Activated CD8-positive, alpha-beta memory T cell treated with anti-CD3 and anti-CD28 coated beads, Interleukin-2, amount 50 U/mL, for 1 hour (primary cell): ENCODE measurements around the gene NTM.
"Not testable (repeated sequence)": the region's sequence is repeated elsewhere in the genome, so short reads cannot be mapped to it uniquely, and the experiment has no call there.

Source experiments
- DNase-seq: peaks from one replicate; pipeline ENCODE4 v3.0.0-alpha.2; 2020; ENCODE audit errors: extremely low read depth

The NTM gene

DNA sequence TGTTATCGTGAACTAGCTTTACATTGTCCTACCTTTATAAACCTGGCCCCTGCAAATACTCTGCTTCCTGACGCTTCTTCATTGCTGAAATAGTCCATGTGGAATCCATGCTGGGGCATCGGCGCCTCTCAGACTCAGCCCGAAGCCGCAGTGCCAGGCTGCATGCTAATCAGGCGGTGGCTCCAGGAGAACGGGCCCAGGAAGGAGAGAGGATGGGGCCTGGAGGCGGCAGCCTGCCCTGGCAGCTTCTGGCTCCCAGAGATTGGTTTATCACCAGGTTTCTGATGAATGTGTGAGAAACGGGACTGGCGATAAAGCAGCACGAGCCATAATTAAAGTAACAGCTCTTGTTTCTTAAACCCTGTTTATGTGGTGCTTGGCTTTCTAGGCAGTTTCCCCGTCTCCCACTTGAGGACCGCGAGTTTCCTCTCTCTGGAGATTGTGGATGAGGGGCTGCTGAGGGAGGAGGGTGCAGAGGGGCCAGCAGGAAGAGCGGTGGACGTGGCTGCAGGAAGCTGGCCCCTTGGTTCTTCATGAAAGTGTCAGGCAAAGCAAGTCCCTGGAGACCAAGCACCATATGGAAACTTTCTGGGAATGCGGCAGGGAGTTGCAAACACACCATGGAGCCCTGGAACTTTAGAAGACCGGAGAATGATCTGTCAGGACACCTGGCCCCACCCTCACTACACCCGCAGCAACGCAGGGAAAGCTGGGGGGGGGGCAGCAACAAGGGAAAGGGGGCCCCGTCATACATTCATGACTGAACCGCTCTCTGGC, 93.4 kb downstream of the NTM start:
- DNase-seq, result no peak

DNA sequence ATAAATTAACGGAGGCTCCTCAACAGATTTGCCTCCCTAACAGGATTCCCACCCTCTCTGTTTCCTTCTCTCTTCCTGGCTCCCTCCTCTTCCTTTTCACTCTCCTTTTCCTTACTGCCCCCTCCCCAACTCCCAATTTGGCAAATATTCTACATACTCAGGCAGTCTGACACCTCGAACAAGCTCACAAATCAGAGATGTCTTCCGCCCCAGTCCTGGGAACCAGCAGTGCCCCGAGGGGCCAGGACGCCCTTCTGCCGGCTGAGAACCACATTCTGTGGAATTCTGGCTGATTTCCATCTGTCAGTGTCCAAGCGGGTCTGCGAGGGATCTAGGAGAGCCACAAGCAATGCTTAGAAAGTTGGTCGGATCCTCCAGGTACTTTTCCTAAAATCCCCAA, 94.0 kb downstream of the NTM start:
- DNase-seq, result no peak

DNA sequence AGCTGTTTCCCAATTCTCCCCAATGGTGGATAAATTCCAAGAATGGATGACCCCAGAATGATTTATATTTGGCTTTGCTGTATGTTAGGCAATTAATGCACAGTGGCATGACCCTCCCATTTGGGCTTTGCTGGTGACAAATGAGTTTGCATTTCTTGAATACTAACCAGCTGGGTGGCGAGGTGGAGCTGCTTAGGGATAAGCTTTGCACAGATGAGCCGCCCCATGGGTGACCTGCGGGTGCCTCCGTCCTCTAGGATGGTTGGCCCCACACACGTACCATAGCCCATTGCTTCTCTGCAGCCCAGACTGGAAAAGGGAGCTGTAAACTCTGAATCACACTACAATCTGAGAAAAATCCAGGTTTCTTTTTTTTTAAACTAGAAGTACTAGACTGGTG, 94.6 kb downstream of the NTM start:
- DNase-seq, result no peak

DNA sequence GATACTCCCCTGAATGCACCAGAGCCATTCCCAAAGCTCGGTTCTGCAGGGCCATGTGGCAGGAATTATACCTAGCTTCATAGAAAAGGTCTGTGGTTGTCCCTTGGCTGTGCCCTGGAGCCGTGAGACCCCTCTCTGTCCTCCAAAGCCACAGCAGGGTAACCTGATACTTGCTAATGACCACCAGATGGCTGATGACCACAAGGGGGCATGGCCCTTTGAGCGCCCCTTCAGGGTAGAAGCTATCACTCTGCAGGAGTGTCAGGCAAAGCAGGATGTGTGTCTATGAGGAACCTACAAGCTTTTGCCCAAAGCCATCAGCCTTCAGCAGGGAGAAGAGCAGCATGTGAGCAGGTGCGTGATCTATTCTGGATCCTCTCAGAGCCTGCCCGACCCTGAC, 95.3 kb downstream of the NTM start:
- DNase-seq, result no peak

DNA sequence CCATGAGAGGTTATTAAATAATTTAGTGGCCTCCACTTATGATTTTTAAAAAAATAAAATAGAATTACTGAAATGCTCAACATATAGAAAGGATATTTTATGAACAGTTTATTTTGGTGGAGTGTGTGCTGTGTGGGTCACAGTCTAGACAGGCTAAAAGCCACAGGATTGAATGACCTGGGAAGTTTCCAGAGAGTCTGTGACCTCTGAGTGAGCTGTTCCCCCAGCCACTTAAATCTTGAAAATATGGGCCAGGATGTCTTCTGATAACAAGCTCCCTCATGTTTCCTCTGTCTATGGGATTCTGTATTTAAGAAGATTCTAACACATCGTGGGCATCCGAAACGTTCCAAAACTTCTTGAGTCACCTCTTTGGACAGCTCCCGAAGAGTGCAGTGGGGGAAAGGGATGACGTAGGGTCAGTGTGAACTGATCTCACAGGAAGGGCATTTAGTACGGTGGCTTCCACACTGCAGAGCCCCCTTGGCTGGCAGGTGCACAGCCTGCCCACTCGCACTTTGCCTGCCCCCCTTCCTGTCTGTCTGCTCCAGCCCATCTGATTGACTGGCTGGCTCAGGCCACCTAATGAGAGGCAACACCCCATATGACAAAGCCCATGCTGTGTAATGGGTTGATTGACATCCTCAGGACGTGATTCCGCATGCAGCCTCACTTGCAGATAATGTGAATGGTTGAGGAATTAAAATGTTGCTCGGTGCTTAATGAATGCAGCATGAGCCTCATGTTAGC, 97.4 kb downstream of the NTM start:
- no peak for DNase-seq

DNA sequence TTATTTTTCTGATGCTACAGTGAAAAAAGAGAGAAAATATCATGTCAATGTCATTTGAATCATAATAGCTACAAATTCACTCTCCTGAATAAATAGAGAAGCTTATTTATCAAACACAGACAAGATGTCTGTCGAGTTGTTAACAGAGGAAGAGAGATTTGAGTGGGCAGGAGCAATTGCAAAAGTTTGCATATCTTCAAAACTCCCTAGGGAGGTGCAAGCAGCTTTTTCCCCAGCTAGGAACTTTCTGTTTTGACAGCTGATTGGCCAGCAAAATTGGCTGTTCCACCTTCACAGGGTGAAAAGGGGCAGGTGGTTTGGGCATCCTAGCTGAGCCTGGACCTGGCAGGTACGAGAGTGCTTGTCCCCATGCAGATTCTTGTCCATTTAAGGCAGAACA, 98.2 kb downstream of the NTM start:
- DNase-seq, result no peak

DNA sequence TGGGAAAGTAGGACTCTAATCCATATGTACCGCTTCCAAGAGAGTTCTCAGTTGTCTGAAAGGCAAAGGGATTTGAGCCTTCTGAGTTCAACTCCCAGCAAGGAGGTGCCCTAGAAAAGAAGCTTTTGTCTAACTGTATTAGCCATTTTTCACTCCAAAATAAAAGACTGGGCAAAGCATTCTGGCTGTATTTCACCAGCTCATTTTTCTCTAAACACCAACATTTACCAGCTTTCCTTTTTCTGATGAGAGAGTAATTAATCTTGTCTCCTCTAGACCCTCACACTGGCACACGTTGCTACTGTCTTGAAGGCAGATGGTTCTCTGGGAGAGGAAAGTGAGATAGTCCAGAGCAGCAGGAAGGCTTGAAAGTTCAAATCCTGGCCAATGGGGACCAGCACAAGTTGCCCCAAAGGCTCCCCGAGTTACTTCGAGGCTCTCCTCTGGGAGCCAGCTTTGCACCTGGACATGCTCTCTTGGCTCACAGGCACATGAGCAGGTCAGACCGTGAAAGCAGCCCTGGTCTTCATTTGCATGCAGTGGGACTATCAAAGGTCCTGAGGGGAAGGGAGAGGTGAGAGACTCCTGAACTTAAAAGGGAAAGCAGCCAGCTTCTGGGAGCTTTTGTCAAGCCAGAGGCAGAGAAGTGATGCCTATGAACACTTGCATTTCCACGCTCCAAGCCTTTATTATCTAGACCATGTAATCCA, 100.0 kb downstream of the NTM start:
- no peak for DNase-seq

DNA sequence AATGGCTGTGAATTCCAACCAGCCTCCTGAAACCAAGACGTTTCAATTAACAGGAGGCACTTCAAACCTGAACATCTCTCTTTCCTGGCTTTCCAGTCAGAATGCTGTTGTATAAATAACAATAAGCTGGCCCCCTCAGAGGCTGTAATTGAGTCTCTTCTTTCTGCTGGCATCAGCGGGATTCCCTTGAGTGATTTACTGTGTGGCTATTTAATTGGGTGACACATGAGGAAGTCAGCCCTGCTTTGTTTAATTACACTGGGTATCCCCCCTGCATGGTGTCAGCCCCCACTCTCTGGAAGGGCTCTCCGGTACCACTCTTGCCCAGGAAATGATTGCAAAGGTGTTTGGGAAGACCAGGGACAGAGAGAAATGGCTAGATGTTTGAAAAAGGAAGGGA, 101.6 kb downstream of the NTM start:
- no peak for DNase-seq

DNA sequence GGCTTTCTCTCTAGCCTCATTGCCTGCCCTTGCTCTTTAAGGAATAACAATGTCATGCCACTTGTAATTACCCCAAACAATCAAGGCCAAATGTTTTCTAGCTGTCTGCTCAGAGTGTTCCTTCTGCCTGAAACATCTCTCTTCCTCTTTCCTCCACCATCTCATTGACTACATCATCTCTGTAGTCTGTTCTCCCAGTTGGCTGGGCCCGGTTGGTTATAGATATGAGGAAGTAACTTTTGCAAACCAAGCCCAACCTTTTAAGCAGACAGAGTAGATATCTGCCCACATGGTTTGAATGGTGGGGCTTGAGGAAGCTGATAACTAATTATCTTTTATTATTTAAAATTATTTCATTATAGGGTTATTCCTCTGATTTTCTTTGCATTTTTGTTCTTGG, 104.5 kb downstream of the NTM start:
- DNase-seq, result no peak

DNA sequence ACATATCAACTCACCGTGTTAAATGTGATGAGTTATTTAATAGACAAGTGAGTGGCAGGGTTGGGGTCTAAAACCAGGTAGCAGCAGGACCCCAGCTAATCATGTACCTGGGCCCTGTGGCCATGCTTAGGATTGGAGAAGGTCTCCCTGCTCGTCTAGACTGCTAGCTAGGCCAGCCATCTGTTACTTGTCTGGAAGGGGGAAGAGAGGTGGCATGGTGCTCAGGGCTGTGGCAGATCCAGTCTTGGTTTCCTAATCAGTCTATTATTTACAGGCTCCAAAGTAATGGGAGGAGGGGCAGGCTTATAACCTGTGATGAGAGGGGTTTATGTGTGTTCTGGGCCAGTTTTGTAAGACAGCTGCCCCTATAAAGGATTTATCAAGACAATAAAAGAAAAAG, 105.9 kb downstream of the NTM start:
- no peak for DNase-seq

DNA sequence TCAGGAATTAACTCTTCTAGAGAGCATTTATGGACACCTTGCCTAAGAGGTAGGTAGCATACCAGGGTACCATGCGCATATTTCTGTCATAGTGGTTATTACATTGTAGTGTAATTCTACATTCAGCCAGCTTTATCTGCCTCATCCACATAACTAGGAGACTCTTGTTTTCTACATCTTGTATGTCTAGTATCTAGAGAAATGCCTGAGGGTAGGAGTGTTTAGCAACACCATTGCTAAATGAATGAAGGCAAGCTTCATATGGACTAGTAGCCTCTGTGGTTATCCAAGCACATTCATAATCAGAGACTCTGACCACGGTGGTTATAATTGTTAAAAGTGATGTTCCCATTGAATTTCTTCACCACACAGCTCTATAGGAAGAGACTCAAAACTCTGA, 107.9 kb downstream of the NTM start:
- no peak for DNase-seq

DNA sequence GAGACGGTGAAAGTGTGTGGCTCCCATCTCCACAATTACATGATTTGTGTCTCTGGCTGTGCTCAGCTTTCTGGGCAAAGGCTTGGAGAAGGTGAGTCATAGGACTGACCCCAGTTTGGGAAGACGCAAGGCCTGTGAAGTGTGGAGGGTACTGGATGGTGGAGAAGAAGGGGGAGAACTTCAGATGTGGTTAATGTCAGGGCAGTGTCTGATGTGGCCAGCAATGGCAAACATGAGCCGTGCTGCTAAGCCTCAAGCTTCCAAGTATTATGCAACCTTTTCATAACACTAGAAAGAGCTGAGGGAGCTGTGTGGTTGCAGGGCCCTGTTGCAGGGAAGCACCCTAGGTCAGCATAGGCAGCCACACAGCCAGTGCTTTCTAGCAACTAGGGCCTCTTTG, 110.9 kb downstream of the NTM start:
- no peak for DNase-seq

DNA sequence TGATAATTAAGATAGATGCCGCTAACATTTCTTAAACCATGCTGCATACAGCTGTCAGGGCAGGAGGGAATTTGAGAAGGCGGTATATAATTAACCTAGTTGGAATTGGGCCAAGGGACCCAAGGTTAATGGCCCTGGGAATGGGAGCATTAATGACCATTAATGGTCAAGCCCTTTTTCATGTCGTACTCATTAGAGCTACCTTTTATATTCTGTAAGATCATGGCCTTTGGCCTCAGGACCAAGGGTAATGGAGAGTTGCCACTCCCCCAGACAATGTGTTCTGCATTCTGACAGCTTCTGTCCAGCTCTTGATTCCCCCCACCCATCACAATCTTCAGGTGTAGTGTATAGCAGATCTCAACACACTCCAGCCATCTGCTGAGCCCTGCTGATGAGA, 111.6 kb downstream of the NTM start:
- no peak for DNase-seq

DNA sequence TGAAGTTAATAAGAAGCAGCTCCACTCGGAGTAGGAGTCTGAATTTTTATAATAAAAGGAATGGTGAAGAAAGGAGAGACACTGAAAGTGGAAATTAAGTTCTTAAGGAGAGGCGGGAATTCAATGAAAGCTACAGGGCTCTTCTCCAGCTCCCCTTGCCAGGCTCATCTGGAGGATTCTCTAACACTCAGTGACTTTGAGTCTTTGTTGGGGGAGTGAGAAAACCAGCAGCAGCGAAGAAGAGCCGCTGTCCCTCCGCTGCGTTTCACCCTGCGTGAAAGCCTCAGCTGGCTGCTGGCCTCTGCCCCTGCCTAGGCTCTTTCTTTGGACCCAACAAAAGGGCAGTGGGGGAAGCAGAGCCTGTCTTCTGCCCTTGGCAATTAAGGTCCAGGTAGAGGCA, 113.0 kb downstream of the NTM start:
- DNase-seq, result no peak

DNA sequence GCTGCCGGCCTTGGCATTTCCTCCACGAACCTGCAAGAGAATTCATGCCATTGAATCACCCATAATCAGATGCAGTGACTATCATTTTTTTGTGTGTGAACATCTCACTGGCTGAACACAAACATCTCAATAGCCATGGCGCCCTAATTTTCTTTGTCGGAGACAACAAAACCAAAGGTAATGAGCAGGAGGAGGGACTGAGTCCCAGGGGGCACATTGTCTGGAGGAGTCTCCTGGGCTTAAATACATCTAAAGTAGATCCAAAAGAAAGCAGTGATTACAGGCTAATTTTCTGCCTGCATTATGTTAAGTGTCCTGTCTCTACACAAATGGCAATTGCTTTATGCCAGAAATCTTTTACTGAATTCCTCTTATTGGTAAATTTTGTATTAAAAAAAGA, 113.5 kb downstream of the NTM start:
- no peak for DNase-seq

DNA sequence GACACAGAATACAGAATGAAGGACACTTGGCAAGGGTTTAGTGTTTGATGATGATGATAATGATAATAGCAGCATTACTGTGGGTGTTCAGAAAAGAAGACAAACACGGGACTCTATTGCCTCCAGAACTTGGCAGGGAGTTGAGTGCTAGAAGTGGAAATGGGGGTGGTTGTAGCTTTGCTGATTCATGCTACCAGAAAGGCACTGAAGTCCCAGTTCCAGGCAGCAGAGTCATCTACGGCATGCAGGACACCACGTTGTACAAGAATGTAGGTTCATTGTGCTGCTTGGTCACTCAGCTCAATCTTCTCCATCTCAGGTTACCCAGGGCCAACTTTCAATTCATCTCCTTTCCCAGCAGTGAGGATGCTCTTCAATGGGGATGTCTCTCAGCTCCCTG, 115.7 kb downstream of the NTM start:
- no peak for DNase-seq

DNA sequence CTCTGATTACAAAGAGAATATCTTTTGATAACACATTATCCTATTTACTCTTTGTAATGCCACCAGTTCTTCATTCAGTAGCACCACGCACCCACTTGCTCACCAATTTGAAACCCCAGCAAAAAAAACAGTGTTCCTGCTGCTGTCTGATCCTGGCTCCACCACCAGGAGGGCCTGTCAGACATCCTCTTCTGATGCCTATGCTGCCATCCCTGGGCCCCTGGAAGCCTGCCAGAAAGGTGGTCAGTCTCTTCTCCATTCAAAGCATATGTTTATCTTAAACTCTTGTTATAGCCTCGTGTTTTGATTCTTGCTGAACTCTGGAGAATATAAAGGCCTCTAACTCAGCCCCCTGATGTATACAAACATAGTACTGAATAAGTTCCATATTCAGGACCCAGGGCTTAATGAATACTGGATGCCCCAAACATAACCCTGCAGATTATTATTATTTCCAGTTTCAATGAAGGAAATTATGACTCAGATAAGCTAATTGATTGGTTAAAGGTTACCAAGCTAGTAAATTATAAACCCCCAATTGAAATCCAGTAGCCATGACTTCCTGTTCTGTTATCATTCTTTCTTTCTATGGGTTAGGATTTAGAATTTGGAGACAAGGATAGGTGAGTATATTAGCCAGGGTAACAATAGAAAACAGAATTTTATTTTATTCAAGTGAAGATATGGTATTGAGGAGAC, 116.7 kb downstream of the NTM start:
- no peak for DNase-seq

DNA sequence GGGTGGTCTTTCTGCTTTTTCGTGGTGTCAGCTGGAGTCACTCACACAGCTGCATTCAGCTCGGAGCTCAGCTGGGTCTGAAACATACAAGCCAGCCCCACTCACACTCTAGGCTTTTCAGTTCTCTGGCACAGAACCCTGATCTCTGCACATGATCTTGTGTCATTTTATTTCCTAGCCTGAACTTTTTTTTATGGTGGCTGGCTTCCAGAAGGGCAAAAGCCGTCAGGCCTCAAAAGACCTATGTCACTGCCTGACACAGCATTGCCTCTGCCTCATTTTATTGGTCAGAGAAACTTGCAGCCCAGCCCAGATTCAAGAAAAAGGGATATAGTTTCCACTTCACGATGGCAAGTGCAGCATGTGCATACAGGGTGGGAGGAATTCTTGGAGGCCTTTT, 117.8 kb downstream of the NTM start:
- no peak for DNase-seq

DNA sequence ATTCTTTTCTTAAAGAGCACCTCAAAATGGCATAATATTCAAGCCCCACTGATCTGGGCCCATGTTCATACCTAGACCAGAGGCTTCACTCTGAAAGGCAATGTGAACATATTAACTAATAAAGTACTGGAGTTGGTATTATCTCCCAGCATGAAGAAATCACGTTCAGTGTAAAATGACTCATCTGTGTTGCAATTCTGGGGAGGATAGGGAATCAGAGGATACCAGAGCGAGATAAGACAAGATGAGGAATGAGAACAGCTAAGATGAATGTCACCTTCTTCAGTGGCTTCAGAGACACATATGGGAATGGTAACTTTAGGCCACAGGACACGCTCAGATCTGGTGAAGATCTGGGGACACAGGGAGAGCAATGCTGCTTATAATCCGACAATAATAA, 121.1 kb downstream of the NTM start:
- DNase-seq, result no peak

DNA sequence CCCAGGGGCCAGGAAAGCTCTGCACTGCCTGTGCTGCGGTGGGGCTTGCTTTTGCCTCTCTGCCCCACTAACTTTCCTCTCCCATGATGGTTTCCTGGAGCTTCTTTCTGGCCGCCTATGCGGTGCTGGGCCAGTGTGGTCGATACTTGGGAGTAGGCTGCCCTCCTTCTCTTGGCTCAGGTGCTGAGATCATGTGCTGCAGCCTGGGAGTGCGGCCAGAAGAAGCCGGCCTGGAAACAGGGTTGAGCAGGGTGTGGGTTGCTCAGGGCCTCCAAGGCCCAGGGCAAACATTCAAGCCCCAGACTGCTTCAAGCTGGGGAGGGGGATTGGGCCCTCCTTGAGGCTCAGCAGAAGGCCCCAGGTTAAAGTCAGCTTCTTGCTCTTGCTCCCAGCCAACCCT, 125.0 kb downstream of the NTM start:
- no peak for DNase-seq

DNA sequence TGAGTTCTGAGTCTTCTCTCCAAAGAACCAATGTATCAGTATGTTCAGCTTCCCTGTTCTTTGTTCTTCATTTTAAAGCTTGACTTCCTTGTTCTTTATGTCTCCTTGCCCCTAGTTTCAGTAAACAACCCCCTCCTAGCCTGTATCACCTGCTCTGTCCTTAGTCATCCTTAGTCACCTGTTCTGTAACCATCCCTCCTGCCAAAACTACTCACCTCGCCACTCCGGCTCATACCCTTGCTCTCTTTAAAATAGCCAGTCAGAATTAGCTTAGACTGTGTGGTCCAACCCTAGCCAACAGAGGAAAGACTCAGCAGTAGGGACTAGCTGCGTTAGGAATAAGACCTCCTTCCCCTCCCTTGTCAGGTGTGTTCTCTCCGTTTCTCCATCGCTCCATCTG, 127.3 kb downstream of the NTM start:
- not testable (repeated sequence) for DNase-seq

DNA sequence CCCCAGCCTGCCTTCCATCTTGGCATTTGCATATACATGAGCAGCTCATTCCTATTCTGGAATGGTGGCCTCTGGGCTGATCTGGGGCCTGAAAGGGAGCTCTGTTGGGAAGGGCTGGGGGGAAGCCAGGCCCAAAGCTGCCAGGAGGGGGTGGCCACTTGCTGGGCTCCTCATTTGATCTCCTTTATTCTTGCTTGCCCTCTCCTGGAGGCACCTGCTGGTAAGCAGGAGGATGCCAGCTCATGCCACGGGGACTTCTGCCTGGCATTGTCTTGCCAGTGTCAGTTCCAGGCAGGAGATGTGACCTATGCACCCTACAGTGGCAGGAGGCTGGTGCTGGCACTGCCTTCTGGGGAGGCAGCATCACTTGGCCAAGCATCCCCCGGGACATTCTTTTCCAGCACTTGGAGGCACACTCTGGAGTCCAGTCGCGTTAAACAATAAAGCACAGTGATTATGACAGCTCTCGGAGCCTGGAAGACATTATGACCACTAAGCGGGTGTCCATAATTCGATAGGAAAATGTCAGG, 128.3 kb downstream of the NTM start:
- DNase-seq, result no peak
